PC-3 (cell line): Measurements from ENCODE around the gene CCNB2.

Source experiments
- EZH2phosphoT487 ChIP-seq: fragments of 300-600 bp; sonication (generic); IDR thresholded peaks from 2 replicates; pipeline ENCODE4 v1.6.1; 2018; ENCODE audit warnings: mild to moderate bottlenecking, antibody characterized with exemption, low read length, borderline replicate concordance
- TF ChIP-seq, protein P1 (sequence below): fragments of 300-600 bp; sonication (generic); conservative IDR thresholded peaks from 2 replicates; pipeline ENCODE4 v1.5.1; 2017; ENCODE audit warnings: antibody characterized with exemption, low read depth, mild to moderate bottlenecking, low read length

DNA sequence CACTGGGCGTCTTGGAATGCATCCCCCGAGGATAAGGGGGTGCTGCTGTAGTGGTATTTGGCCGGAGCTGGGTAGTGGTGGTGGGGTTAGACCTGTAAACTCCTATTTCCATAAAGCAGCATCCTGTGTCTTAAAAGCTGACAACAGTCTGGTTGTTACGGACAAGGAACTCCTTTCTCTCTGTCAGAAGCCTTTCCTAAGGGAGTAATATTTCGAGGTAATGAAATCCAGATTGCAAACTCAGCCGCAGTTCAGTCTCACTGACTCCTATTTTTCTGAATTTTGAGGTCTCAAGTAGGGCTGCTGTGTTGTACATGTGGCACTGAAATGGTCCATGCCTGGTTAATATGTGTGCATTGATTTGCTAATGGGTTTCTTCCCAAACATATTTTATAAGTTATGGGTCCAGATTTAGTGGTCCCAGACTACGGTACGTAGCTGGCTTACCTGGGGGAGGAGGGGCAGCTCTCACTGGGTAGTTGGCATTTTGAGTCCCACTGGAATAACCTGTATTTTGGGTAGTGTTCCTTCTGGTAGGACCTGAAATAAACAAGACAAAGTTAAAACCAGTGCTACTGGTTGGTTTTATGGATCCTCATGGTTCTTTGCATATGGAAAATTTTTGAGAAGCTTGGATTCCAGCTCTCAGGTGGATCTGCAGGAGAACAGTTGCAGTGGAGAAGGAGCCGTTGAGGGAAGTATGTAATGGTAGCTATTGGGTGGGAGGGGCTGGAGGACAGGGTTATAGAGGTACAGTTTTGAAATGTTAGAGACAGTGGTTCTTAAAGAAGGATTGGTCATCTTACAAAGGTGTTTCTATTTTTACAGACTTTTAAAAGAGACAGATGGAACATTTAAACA lies 53.1 kb downstream of the CCNB2 start:
- TF ChIP-seq, protein P1, sequence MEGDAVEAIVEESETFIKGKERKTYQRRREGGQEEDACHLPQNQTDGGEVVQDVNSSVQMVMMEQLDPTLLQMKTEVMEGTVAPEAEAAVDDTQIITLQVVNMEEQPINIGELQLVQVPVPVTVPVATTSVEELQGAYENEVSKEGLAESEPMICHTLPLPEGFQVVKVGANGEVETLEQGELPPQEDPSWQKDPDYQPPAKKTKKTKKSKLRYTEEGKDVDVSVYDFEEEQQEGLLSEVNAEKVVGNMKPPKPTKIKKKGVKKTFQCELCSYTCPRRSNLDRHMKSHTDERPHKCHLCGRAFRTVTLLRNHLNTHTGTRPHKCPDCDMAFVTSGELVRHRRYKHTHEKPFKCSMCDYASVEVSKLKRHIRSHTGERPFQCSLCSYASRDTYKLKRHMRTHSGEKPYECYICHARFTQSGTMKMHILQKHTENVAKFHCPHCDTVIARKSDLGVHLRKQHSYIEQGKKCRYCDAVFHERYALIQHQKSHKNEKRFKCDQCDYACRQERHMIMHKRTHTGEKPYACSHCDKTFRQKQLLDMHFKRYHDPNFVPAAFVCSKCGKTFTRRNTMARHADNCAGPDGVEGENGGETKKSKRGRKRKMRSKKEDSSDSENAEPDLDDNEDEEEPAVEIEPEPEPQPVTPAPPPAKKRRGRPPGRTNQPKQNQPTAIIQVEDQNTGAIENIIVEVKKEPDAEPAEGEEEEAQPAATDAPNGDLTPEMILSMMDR: no peak
- no peak for TF ChIP-seq EZH2phosphoT487
